GM10847 (cell line): ENCODE data around the gene COL9A1.

Experiments used
- POLR2A ChIP-seq: IDR thresholded peaks from 2 replicates; pipeline ENCODE4 v1.6.1; 2011; ENCODE audit not compliant: insufficient read length; ENCODE audit errors: extremely low read depth

Gene COL9A1

DNA sequence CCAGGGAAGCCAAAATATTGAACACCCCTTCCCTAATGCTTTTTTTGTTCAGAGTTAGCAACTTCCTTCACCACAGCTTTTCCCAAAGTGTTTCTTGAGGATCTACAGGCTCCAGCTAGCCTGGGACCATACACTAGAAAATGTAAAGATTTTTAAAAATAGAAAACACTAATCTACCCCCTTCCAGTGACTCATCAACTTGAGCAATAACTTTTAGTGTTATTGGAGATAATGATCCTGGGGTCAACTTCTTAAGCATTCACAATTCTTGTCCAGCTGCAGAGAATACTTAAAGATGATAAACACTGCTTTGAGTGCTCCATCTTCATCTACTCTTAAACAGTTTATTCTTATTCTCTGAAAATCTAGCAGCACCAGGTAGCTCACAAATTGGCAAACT, 131.6 kb downstream of the COL9A1 start:
- TF ChIP-seq POLR2A, result no peak

DNA sequence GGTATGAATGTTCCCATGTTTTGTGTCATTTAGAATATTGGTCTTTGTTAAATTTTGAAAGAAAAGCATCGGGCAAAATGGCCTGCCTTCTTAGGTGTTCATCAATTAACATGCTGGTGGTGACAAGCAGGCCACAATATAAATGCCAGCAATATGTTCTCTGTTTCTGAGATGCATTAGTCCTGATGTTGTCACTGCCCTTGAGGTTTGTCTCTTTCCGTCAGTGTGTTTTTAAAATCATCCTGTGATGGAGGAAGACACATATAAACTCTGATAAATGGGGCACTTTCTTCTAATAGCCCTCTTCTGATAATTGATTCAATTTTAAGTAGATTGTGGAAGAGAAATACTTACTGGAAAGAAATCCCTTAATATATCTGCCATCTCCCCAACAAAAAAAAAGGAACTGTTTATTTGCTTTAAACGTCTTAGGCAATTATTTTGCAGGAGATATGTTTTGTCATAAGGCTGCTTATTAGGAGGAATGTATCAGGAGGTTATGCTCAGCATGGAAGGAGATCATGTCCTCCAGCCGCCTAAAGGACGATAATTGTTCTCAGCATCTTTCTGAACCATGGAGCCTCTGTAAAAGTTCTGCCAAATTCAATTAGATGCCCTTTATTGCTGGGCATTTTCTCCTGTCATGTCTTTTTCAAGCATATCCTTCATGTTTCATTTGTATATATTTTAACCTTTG, 134.1 kb downstream of the COL9A1 start:
- TF ChIP-seq POLR2A, result no peak
